Endodermal cell (in vitro differentiated cells): ENCODE measurements around the gene PHETA2. TPM values are rescaled to one million over a fixed set of nuclear protein-coding genes. Genes with fewer than 3 reads are reported as not detected.

Experiments used
- DNase-seq: peaks from one replicate; pipeline ENCODE4 v3.0.0-alpha.2; 2017
- H3K27ac ChIP-seq: 2 replicates; pipeline ENCODE4 v1.5.1; 2013; ENCODE audit warnings: mild to moderate bottlenecking, low read depth, low read length, moderate library complexity
- H3K27me3 ChIP-seq: 2 replicates; pipeline ENCODE4 v1.6.1; 2013; ENCODE audit warnings: mild to moderate bottlenecking, low read length, moderate library complexity; ENCODE audit not compliant: insufficient read depth, control insufficient read depth, poor library complexity, severe bottlenecking
- H3K36me3 ChIP-seq: 2 replicates; pipeline ENCODE4 v1.7.0; 2013; ENCODE audit warnings: mild to moderate bottlenecking, low read length, moderate library complexity; ENCODE audit not compliant: control insufficient read depth, insufficient read depth
- H3K4me1 ChIP-seq: one replicate; pipeline ENCODE4 v1.7.0; 2013; ENCODE audit warnings: low read length; ENCODE audit not compliant: control insufficient read depth, insufficient read depth
- H3K4me3 ChIP-seq: 2 replicates; pipeline ENCODE4 v1.5.1; 2013; ENCODE audit warnings: mild to moderate bottlenecking, low read length, moderate library complexity
- H3K9ac ChIP-seq: 2 replicates; pipeline ENCODE4 v1.6.1; 2013; ENCODE audit warnings: mild to moderate bottlenecking, low read length, moderate library complexity; ENCODE audit not compliant: poor library complexity, severe bottlenecking; ENCODE audit errors: extremely low read depth
- H3K9me3 ChIP-seq: 2 replicates; pipeline ENCODE4 v1.6.1; 2013; ENCODE audit warnings: mild to moderate bottlenecking, low read length, moderate library complexity; ENCODE audit not compliant: control insufficient read depth
- H3K27ac Mint-ChIP-seq: 2 replicates; pipeline ENCODE4 v1.8.0; 2020; ENCODE audit warnings: mixed read lengths
- H3K27me3 Mint-ChIP-seq: 2 replicates; pipeline ENCODE4 v1.8.0; 2021; ENCODE audit warnings: mild to moderate bottlenecking, mixed read lengths; ENCODE audit not compliant: insufficient read depth
- H3K36me3 Mint-ChIP-seq: 2 replicates; pipeline ENCODE4 v1.8.0; 2020; ENCODE audit warnings: low read depth, mixed read lengths
- H3K4me1 Mint-ChIP-seq: 2 replicates; pipeline ENCODE4 v1.8.0; 2020; ENCODE audit warnings: mixed read lengths
- H3K4me3 Mint-ChIP-seq: 2 replicates; pipeline ENCODE4 v1.8.0; 2020; ENCODE audit warnings: mild to moderate bottlenecking, moderate library complexity, mixed read lengths
- H3K9me3 Mint-ChIP-seq: 2 replicates; pipeline ENCODE4 v1.8.0; 2020; ENCODE audit warnings: mild to moderate bottlenecking, mixed read lengths
- CTCF ChIP-seq: fragments of 200-600 bp; sonication (generic); conservative IDR thresholded peaks from 2 replicates; pipeline ENCODE4 v1.5.0; 2021; ENCODE audit warnings: antibody characterized with exemption, mild to moderate bottlenecking
- WGBS, 2 experiments: methylation state at CpG; one replicate each; pipeline versions ENCODE4 v1.1.5 to v1.1.7; 2013; ENCODE audit warnings: missing lambda C conversion rate in 2 of 2, mixed read lengths in 1 of 2; ENCODE audit not compliant: insufficient coverage in 1 of 2, insufficient read length in 1 of 2; 5-methylcytosine and 5-hydroxymethylcytosine counted together
- total RNA-seq, 2 donors: library from RNA; stranded (reverse); fragmentation: NEBNext Ultra II Directional in 1 of 2; extraction: Animal tissue kit (Norgen Biotek cat#: 25700) in 1 of 2; gene quantifications; 2 replicates in 1 of 2; 3 replicates in 1 of 2; pipeline ENCODE4 v1.2.1, GENCODE V29; 2021

PHETA2 gene
- total RNA-seq, 2 donors from 2014 or later = 8.1 to 9.0 TPM

- H3K27ac ChIP-seq = no peak overlapping the region
- no peaks in the 10 kb centered on the region for H3K36me3 ChIP-seq
- no peak overlapping the region for H3K9ac ChIP-seq
- H3K4me3 Mint-ChIP-seq = no peak overlapping the region
- H3K27me3 ChIP-seq = no peaks in the 10 kb centered on the region
- DNase-seq = no peak
- peaks cover 9% of the 10 kb centered on the region for H3K36me3 Mint-ChIP-seq
- H3K27ac Mint-ChIP-seq = no peak overlapping the region
- no peak overlapping the region for H3K4me3 ChIP-seq
- 92 to 96% methylated on average over 18 to 20 of the region's 20 CpGs for WGBS, 2 experiments
- H3K9me3 Mint-ChIP-seq = no peaks in the 10 kb centered on the region
- no peak for TF ChIP-seq CTCF
- H3K4me1 ChIP-seq = no peaks in the 10 kb centered on the region
- H3K27me3 Mint-ChIP-seq = peaks cover 5% of the 10 kb centered on the region
- H3K4me1 Mint-ChIP-seq = peaks cover 13% of the 10 kb centered on the region
- no peaks in the 10 kb centered on the region for H3K9me3 ChIP-seq
Observed at GRCh38 chr22:42076764-42077485, 2.9 kb downstream of the PHETA2 start.

- H3K9ac ChIP-seq = no peak overlapping the region
- no peak overlapping the region for H3K4me3 ChIP-seq
- H3K27me3 Mint-ChIP-seq = peaks cover 2% of the 10 kb centered on the region
- no peak overlapping the region for H3K4me3 Mint-ChIP-seq
- H3K27ac Mint-ChIP-seq = peak overlapping the region; percentile 95
- peaks cover 3% of the 10 kb centered on the region for H3K36me3 ChIP-seq
- no peaks in the 10 kb centered on the region for H3K9me3 Mint-ChIP-seq
- no peaks in the 10 kb centered on the region for H3K9me3 ChIP-seq
- no peaks in the 10 kb centered on the region for H3K27me3 ChIP-seq
- TF ChIP-seq CTCF = no peak
- no peak overlapping the region for H3K27ac ChIP-seq
- H3K4me1 ChIP-seq = no peaks in the 10 kb centered on the region
- 89 to 93% methylated on average over 6 to 21 of the region's 21 CpGs for WGBS, 2 experiments
- H3K36me3 Mint-ChIP-seq = peaks cover 14% of the 10 kb centered on the region
- DNase-seq = no peak
- peaks cover 13% of the 10 kb centered on the region for H3K4me1 Mint-ChIP-seq
Observed at GRCh38 chr22:42077486-42078125, 3.6 kb downstream of the PHETA2 start.

- Mint-ChIP-seq H3K27ac (peak overlapping the region; percentile 95), H3K4me3 (peak overlapping the region; percentile 81), H3K4me1 (peaks cover 10% of the 10 kb centered on the region), H3K27me3 (no peaks in the 10 kb centered on the region), H3K9me3 (no peaks in the 10 kb centered on the region), H3K36me3 (peaks cover 19% of the 10 kb centered on the region)
- Histone ChIP-seq H3K36me3 (peaks cover 8% of the 10 kb centered on the region), H3K9ac (peak overlapping the region; percentile 84), H3K4me3 (peak overlapping the region; percentile 96), H3K4me1 (no peaks in the 10 kb centered on the region), H3K9me3 (no peaks in the 10 kb centered on the region), H3K27ac (peak overlapping the region; percentile 76), H3K27me3 (no peaks in the 10 kb centered on the region)
- no peak for DNase-seq
- TF ChIP-seq CTCF = no peak
- 84 to 85% methylated on average over 18 to 24 of the region's 24 CpGs for WGBS, 2 experiments
Observed at GRCh38 chr22:42078469-42079318, 4.6 kb downstream of the PHETA2 start.
